IMR-90 (cell line): ENCODE measurements around the gene TIMELESS. TPM values are rescaled to one million over a fixed set of nuclear protein-coding genes. Genes with fewer than 3 reads are reported as not detected.

ENCODE experiments used
- ATAC-seq: fragments of 200-7000 bp; cut with Tn5 transposase; 2 replicates; pipeline ENCODE4 v1.9.1; 2020; ENCODE audit warnings: low read depth, mild to moderate bottlenecking, moderate library complexity
- BruUV-seq: library from RNA; stranded (reverse); fragments of 400-500 nt; replicated peaks from 2 replicates; lab custom pipeline; 2021; lab: Mats Ljungman, UMichigan
- CTCF ChIA-PET: fragments of 300-600 bp; formaldehyde crosslinking; extraction: SDS; loops from one replicate; lab custom pipeline; 2021; ENCODE audit warnings: antibody characterized with exemption; lab: Yijun Ruan, JAX
- POLR2A ChIA-PET: fragments of 300-600 bp; sonication (Branson Sonifier 250); formaldehyde crosslinking; loops from one replicate; lab custom pipeline; 2022; ENCODE audit warnings: antibody characterized with exemption; ENCODE audit not compliant: unreplicated experiment; lab: Charles Lee
- DNase-seq: peaks from one replicate; pipeline ENCODE4 v3.0.0; 2013
- H2AFZ ChIP-seq: replicated peaks from 2 replicates; pipeline ENCODE3; 2013; ENCODE audit warnings: low read length, mild to moderate bottlenecking; ENCODE audit not compliant: poor library complexity
- H2AK5ac ChIP-seq: 2 replicates; pipeline ENCODE4 v1.6.1; 2013; ENCODE audit warnings: low read depth, low read length, inconsistent platforms
- H2AK9ac ChIP-seq: replicated peaks from 2 replicates; pipeline ENCODE3; 2013; ENCODE audit warnings: mild to moderate bottlenecking, low read depth, low read length, moderate library complexity; ENCODE audit not compliant: poor library complexity
- H2BK120ac ChIP-seq: 2 replicates; pipeline ENCODE4 v1.6.1; 2013; ENCODE audit warnings: low read depth, low read length, inconsistent platforms
- H2BK15ac ChIP-seq: 3 replicates; pipeline ENCODE4 v1.6.1; 2013; ENCODE audit warnings: low read depth, low read length, inconsistent platforms
- H2BK20ac ChIP-seq: 2 replicates; pipeline ENCODE4 v1.6.1; 2013; ENCODE audit warnings: low read depth, mild to moderate bottlenecking, inconsistent platforms, low read length, moderate library complexity
- H2BK5ac ChIP-seq: 2 replicates; pipeline ENCODE4 v1.6.1; 2013; ENCODE audit warnings: mild to moderate bottlenecking, low read depth, low read length, inconsistent platforms; ENCODE audit not compliant: poor library complexity, severe bottlenecking
- H3K14ac ChIP-seq: replicated peaks from 2 replicates; pipeline ENCODE4 v1.6.1; 2013; ENCODE audit warnings: low read depth, low read length, inconsistent platforms
- H3K18ac ChIP-seq: 2 replicates; pipeline ENCODE4 v1.6.1; 2013; ENCODE audit warnings: low read depth, low read length, control low read depth
- H3K23ac ChIP-seq: 2 replicates; pipeline ENCODE4 v1.6.1; 2013; ENCODE audit warnings: low read depth, low read length, inconsistent platforms
- H3K27ac ChIP-seq: 2 replicates; pipeline ENCODE4 v1.5.1; 2013; ENCODE audit warnings: mild to moderate bottlenecking, control low read depth, low read length; ENCODE audit not compliant: insufficient read depth
- H3K27me3 ChIP-seq: 2 replicates; pipeline ENCODE4 v1.6.1; 2013; ENCODE audit warnings: low read length; ENCODE audit not compliant: control insufficient read depth, insufficient read depth
- H3K36me3 ChIP-seq: 2 replicates; pipeline ENCODE4 v1.6.1; 2013; ENCODE audit warnings: low read length, mixed read lengths; ENCODE audit not compliant: control insufficient read depth, insufficient read depth
- H3K4ac ChIP-seq: 2 replicates; pipeline ENCODE4 v1.6.1; 2013; ENCODE audit warnings: low read depth, low read length, inconsistent platforms
- H3K4me1 ChIP-seq: 2 replicates; pipeline ENCODE4 v1.6.1; 2013; ENCODE audit warnings: low read length, mixed read lengths; ENCODE audit not compliant: control insufficient read depth, insufficient read depth
- H3K4me2 ChIP-seq: 2 replicates; pipeline ENCODE4 v1.6.1; 2013; ENCODE audit warnings: low read depth, mild to moderate bottlenecking, control low read depth, low read length, moderate library complexity
- H3K4me3 ChIP-seq: 2 replicates; pipeline ENCODE4 v1.5.1; 2013; ENCODE audit warnings: low read depth, mild to moderate bottlenecking, control low read depth, low read length, moderate library complexity; ENCODE audit not compliant: insufficient read depth
- H3K56ac ChIP-seq: 2 replicates; pipeline ENCODE4 v1.6.1; 2013; ENCODE audit warnings: low read length, inconsistent platforms; ENCODE audit not compliant: insufficient read depth; ENCODE audit errors: extremely low read depth
- H3K79me1 ChIP-seq, 2 experiments: 2 replicates each; pipeline ENCODE4 v1.6.1; 2013; ENCODE audit warnings: low read length in 2 of 2, inconsistent platforms in 1 of 2, low read depth in 1 of 2
- H3K9ac ChIP-seq: 2 replicates; pipeline ENCODE4 v1.6.1; 2013; ENCODE audit warnings: low read depth, low read length, control low read depth
- H3K9me1 ChIP-seq: 2 replicates; pipeline ENCODE4 v1.6.1; 2013; ENCODE audit warnings: low read length, inconsistent platforms; ENCODE audit not compliant: insufficient read depth
- H3K9me3 ChIP-seq: 2 replicates; pipeline ENCODE4 v1.6.1; 2013; ENCODE audit warnings: low read length; ENCODE audit not compliant: control insufficient read depth, insufficient read depth
- H4K20me1 ChIP-seq: 2 replicates; pipeline ENCODE4 v1.6.1; 2013; ENCODE audit warnings: low read length, inconsistent platforms; ENCODE audit not compliant: insufficient read depth
- H4K5ac ChIP-seq: 2 replicates; pipeline ENCODE4 v1.6.1; 2013; ENCODE audit warnings: mild to moderate bottlenecking, low read depth, low read length, control low read depth
- H4K8ac ChIP-seq, 2 experiments: 2 replicates each; pipeline ENCODE4 v1.6.1; 2013; ENCODE audit warnings: low read depth in 2 of 2, low read length in 2 of 2, control low read depth in 1 of 2, inconsistent platforms in 1 of 2
- H4K91ac ChIP-seq: 2 replicates; pipeline ENCODE4 v1.6.1; 2013; ENCODE audit warnings: low read depth, low read length, inconsistent platforms; ENCODE audit not compliant: insufficient read depth
- BHLHE40 ChIP-seq: fragments of 150-350 bp; IDR thresholded peaks from 2 replicates; pipeline ENCODE4 v1.6.1; 2016; ENCODE audit warnings: mild to moderate bottlenecking, low read depth, low read length
- CEBPB ChIP-seq: IDR thresholded peaks from 2 replicates; pipeline ENCODE4 v1.6.1; 2012; ENCODE audit warnings: low read depth, low read length, improper control_type of control experiment
- CHD1 ChIP-seq: IDR thresholded peaks from 2 replicates; pipeline ENCODE4 v1.6.1; 2012; ENCODE audit warnings: low read depth, low read length, improper control_type of control experiment
- CTCF ChIP-seq: conservative IDR thresholded peaks from 2 replicates; pipeline ENCODE4 v1.5.1; 2012; ENCODE audit warnings: mild to moderate bottlenecking, low read depth, low read length, improper control_type of control experiment
- ELK1 ChIP-seq: fragments of 150-350 bp; IDR thresholded peaks from 2 replicates; pipeline ENCODE4 v1.6.1; 2016; ENCODE audit warnings: low read depth, mild to moderate bottlenecking, low read length, moderate library complexity, borderline replicate concordance
- FOS ChIP-seq: fragments of 150-350 bp; IDR thresholded peaks from 2 replicates; pipeline ENCODE4 v1.6.1; 2016; ENCODE audit warnings: low read depth, low read length
- MAFK ChIP-seq: IDR thresholded peaks from 2 replicates; pipeline ENCODE4 v1.6.1; 2012; ENCODE audit warnings: low read depth, low read length, improper control_type of control experiment
- MAZ ChIP-seq: IDR thresholded peaks from 2 replicates; pipeline ENCODE4 v1.6.1; 2012; ENCODE audit warnings: low read depth, mild to moderate bottlenecking, low read length, improper control_type of control experiment, moderate library complexity, borderline replicate concordance
- MXI1 ChIP-seq: IDR thresholded peaks from 2 replicates; pipeline ENCODE4 v1.6.1; 2012; ENCODE audit warnings: low read depth, mild to moderate bottlenecking, low read length, moderate library complexity, borderline replicate concordance
- NFE2L2 ChIP-seq: fragments of 150-350 bp; IDR thresholded peaks from 2 replicates; pipeline ENCODE4 v1.6.1; 2016; ENCODE audit warnings: low read depth, mild to moderate bottlenecking, low read length
- POLR2A ChIP-seq: IDR thresholded peaks from 2 replicates; pipeline ENCODE4 v1.6.1; 2012; ENCODE audit warnings: mild to moderate bottlenecking, low read depth, low read length
- RAD21 ChIP-seq: IDR thresholded peaks from 2 replicates; pipeline ENCODE4 v1.6.1; 2012; ENCODE audit warnings: low read length, improper control_type of control experiment
- RCOR1 ChIP-seq: IDR thresholded peaks from 2 replicates; pipeline ENCODE4 v1.6.1; 2012; ENCODE audit warnings: mild to moderate bottlenecking, low read length, improper control_type of control experiment; ENCODE audit not compliant: insufficient replicate concordance
- RFX5 ChIP-seq: IDR thresholded peaks from 2 replicates; pipeline ENCODE4 v1.8.0; 2012; ENCODE audit warnings: low read depth, mild to moderate bottlenecking, low read length, moderate library complexity
- SMC3 ChIP-seq: fragments of 150-350 bp; IDR thresholded peaks from 2 replicates; pipeline ENCODE4 v1.6.1; 2016; ENCODE audit warnings: low read depth, mild to moderate bottlenecking, antibody characterized with exemption, low read length, moderate library complexity
- USF2 ChIP-seq: fragments of 150-350 bp; IDR thresholded peaks from 2 replicates; pipeline ENCODE4 v1.6.1; 2017; ENCODE audit warnings: mild to moderate bottlenecking, antibody characterized with exemption, low read length, low read depth
- WGBS, 2 experiments: methylation state at CpG; one replicate each; pipeline versions ENCODE4 v1.1.5 to v1.1.7; 2013; ENCODE audit warnings: missing lambda C conversion rate in 2 of 2; ENCODE audit not compliant: insufficient read length in 1 of 2; ENCODE audit errors: extremely low coverage in 2 of 2; 5-methylcytosine and 5-hydroxymethylcytosine counted together
- dilution Hi-C: fragments of 300-500 bp; cut with HindIII; formaldehyde crosslinking; loops from one replicate; pipeline ENCODE4 v1.14.3; 2018; ENCODE audit warnings: low sequenced_read_pairs; ENCODE audit not compliant: unreplicated experiment
- in situ Hi-C: fragments of 300-500 bp; cut with MboI; formaldehyde crosslinking; loops from 3 replicates; pipeline ENCODE4 v1.14.3; 2019; ENCODE audit warnings: low sequenced_read_pairs, inconsistent platforms, mixed read lengths
- intact Hi-C: fragments of 100-400 bp; cut with micrococcal nuclease; formaldehyde crosslinking; loops from 2 replicates; pipeline ENCODE4 v1.10.0; 2022
- polyA plus RNA-seq, 3 experiments: library from polyadenylated mRNA; depleted of rRNA; stranded (reverse); fragments of >200 nt; gene quantifications; 2 replicates each; pipeline ENCODE4 v1.2.3, GENCODE V29; 2012; ENCODE audit warnings: low replicate concordance in 1 of 3
- total RNA-seq: library from RNA; depleted of rRNA; stranded (reverse); fragments of >200 nt; gene quantifications from 2 replicates; pipeline ENCODE4 v1.2.3, GENCODE V29; 2012

TIMELESS gene
- total and polyA plus RNA-seq, 2 of the 4 experiments (the other 2 are of a cell fraction), result 7.3 to 10.4 TPM

GRCh38 chr12:56425193-56425592 lies 24.0 kb downstream of the TIMELESS start:
- Histone ChIP-seq H3K18ac (no peak overlapping the region), H3K14ac (no peak overlapping the region), H2BK5ac (no peak overlapping the region), H2AK5ac (no peak overlapping the region), H3K4ac (no peak overlapping the region), H3K4me1 (no peaks in the 10 kb centered on the region), H2AK9ac (no peak overlapping the region), H2BK15ac (no peak overlapping the region), H4K20me1 (no peaks in the 10 kb centered on the region), H3K9me1 (peaks cover 4% of the 10 kb centered on the region; the same call in 1 of the 2 replicates), H3K9me3 (no peaks in the 10 kb centered on the region), H3K4me2 (no peak overlapping the region), H4K91ac (no peak overlapping the region), H3K9ac (no peak overlapping the region), H3K27ac (no peak overlapping the region), H2BK20ac (no peak overlapping the region), H2BK120ac (no peak overlapping the region), H3K36me3 (peaks cover 36% of the 10 kb centered on the region), H3K27me3 (no peaks in the 10 kb centered on the region), H4K5ac (no peak overlapping the region), H4K8ac (no peak overlapping the region), H3K56ac (no peak overlapping the region), H3K79me1 (no peaks in the 10 kb centered on the region), H2AFZ (no peak overlapping the region), H3K4me3 (no peak overlapping the region), H3K23ac (no peak overlapping the region)
- WGBS, 2 experiments, result no CpG with 5 or more reads among the region's 1 CpG
- TF ChIP-seq CEBPB (no peak), POLR2A (no peak), MAFK (no peak), CTCF (no peak), ELK1 (no peak), USF2 (no peak), FOS (no peak), RCOR1 (no peak), MAZ (no peak), MXI1 (no peak), CHD1 (no peak), RAD21 (no peak), RFX5 (no peak), BHLHE40 (no peak), SMC3 (no peak), NFE2L2 (no peak)
- ChIA-PET POLR2A (no interaction called here), CTCF (interaction anchor here (0.9 kb wide), 1 partner anchor 65 kb away, joined by 3 read pairs; the partner anchor contains the start of gene STAT2)
- BruUV-seq, result no TSS peak
- intact Hi-C loops (no loop called here), in situ Hi-C loops (no loop called here), dilution Hi-C loops (no loop called here)
- ATAC-seq (no peak), DNase-seq (no peak)
